ENCODE results near the gene RCOR1.

GRCh38 chr14:102699416-102700110, 107.1 kb downstream of the RCOR1 start:
- TF ChIP-seq, protein P1, sequence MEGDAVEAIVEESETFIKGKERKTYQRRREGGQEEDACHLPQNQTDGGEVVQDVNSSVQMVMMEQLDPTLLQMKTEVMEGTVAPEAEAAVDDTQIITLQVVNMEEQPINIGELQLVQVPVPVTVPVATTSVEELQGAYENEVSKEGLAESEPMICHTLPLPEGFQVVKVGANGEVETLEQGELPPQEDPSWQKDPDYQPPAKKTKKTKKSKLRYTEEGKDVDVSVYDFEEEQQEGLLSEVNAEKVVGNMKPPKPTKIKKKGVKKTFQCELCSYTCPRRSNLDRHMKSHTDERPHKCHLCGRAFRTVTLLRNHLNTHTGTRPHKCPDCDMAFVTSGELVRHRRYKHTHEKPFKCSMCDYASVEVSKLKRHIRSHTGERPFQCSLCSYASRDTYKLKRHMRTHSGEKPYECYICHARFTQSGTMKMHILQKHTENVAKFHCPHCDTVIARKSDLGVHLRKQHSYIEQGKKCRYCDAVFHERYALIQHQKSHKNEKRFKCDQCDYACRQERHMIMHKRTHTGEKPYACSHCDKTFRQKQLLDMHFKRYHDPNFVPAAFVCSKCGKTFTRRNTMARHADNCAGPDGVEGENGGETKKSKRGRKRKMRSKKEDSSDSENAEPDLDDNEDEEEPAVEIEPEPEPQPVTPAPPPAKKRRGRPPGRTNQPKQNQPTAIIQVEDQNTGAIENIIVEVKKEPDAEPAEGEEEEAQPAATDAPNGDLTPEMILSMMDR (IDR thresholded peaks at IDR 0.05): no peak
- no peak for TF ChIP-seq POLR2A (IDR thresholded peaks at IDR 0.05)
